ENCODE data around the gene FOXC2.

GRCh38 chr16:86559802-86560305 is 6.8 kb upstream of the FOXC2 start:
- no peak for TF ChIP-seq CTCF (IDR thresholded peaks at IDR 0.05)
- no peak for TF ChIP-seq EZH2 (IDR thresholded peaks at IDR 0.05; ENCODE audit: borderline replicate concordance, insufficient read depth, low read depth, low read length, poor library complexity, severe bottlenecking)
